ENCODE measurements around the gene DCK. TPM values are rescaled to one million over a fixed set of nuclear protein-coding genes. Genes with fewer than 3 reads are reported as not detected.

DCK gene
- polyA plus RNA-seq, 3 donors = 13.3 to 56.6 (median 47.3) TPM

GRCh38 chr4:71070015-71070414 is 76.6 kb downstream of the DCK start:
- WGBS (ENCODE audit: insufficient coverage) = no CpG with 5 or more reads among the region's 1 CpG
- H3K79me2 ChIP-seq (ENCODE audit: insufficient read depth, low read length) = no peaks in the 10 kb centered on the region
- no peaks in the 10 kb centered on the region for H3K27me3 ChIP-seq (ENCODE audit: control insufficient read depth in 2 of 2, insufficient read depth in 2 of 2, low read length in 2 of 2)
- no peaks in the 10 kb centered on the region for H3K4me1 ChIP-seq (ENCODE audit: control insufficient read depth in 1 of 2, insufficient read depth in 2 of 2, low read length in 2 of 2)
- H3K36me3 ChIP-seq (replicated peaks in 1 of 2; ENCODE audit: control insufficient read depth in 1 of 2, insufficient read depth in 2 of 2, low read length in 2 of 2) = no peaks in the 10 kb centered on the region
- peaks cover 7% of the 10 kb centered on the region for H3K4me1 Mint-ChIP-seq
- no peaks in the 10 kb centered on the region for H3K36me3 Mint-ChIP-seq
- H3K4me3 Mint-ChIP-seq = no peak overlapping the region
- no peaks in the 10 kb centered on the region for H4K20me1 ChIP-seq (ENCODE audit: insufficient read depth, low read length)
- DNase-seq = no peak
- H3K4me3 ChIP-seq (replicated peaks in 1 of 3; ENCODE audit: low read depth in 2 of 3, low read length in 3 of 3) = no peak overlapping the region
- no peak overlapping the region for H3K27ac ChIP-seq (ENCODE audit: low read depth in 1 of 2, low read length in 2 of 2)
- peaks cover 0 to 2% (median 0%) of the 10 kb centered on the region in 7 donors for H3K9me3 Mint-ChIP-seq
- peaks cover 3 to 6% (median 6%) of the 10 kb centered on the region in 3 donors for H3K27me3 Mint-ChIP-seq (ENCODE audit: low read depth in 3 of 3)
- intact Hi-C loops (cut with micrococcal nuclease) = no loop called here
- no peaks in the 10 kb centered on the region for H3K9me3 ChIP-seq (replicated peaks in 1 of 2; ENCODE audit: control insufficient read depth in 1 of 2, insufficient read depth in 1 of 2, low read length in 2 of 2)
- no peak overlapping the region for H2AFZ ChIP-seq (ENCODE audit: insufficient read depth, low read depth, low read length, poor library complexity, severe bottlenecking)
- TF ChIP-seq, protein P1, sequence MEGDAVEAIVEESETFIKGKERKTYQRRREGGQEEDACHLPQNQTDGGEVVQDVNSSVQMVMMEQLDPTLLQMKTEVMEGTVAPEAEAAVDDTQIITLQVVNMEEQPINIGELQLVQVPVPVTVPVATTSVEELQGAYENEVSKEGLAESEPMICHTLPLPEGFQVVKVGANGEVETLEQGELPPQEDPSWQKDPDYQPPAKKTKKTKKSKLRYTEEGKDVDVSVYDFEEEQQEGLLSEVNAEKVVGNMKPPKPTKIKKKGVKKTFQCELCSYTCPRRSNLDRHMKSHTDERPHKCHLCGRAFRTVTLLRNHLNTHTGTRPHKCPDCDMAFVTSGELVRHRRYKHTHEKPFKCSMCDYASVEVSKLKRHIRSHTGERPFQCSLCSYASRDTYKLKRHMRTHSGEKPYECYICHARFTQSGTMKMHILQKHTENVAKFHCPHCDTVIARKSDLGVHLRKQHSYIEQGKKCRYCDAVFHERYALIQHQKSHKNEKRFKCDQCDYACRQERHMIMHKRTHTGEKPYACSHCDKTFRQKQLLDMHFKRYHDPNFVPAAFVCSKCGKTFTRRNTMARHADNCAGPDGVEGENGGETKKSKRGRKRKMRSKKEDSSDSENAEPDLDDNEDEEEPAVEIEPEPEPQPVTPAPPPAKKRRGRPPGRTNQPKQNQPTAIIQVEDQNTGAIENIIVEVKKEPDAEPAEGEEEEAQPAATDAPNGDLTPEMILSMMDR (IDR thresholded peaks at IDR 0.05) = no peak
- H3K27ac Mint-ChIP-seq = no peak overlapping the region
- H3K9ac ChIP-seq (ENCODE audit: insufficient read depth, low read length, poor library complexity, severe bottlenecking) = no peak overlapping the region
- no peak overlapping the region for H3K4me2 ChIP-seq (replicated peaks; ENCODE audit: extremely low read depth, low read length, poor library complexity, severe bottlenecking)

DNA sequence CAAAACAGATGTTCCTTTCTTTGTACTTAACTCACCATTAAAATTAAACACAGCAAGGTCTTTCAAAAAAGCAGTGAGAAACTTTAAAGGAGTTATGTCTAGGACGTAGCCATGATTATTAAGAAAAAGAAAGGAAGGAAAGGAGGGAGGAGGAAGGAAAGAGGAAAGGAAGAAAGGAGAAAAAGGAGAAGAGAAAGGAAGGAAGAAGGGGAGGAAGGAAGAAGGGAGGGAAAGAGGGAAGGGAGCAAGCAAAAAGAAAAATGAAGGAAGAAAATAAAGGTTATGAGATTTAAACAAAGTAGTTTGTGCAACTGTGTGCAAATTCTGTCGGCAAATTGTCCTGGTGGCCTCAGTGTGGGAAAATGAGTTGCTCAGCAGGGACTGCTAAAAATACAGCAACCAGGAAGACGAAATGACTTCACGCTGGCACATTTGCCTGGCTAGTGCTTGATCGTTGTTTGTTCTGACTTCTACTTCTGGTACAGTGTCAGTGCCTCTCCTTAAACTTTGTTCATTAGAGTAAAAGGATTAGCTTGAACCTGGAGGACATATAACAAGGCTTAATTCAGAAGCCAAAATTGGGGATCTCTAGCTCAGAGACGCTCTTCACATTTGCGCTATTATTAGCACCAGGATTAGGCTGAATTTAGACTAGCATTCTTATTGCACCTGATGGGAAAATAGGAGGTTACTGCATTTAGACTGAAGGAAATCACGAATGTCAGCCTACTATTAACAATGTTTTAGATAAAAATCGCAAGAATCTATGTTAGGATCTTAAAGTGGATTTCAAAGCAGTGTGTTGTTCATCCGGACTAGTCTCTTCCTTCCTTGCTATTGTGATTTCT is 81.2 kb downstream of the DCK start:
- Histone ChIP-seq H3K27me3 (ENCODE audit: control insufficient read depth in 2 of 2, insufficient read depth in 2 of 2, low read length in 2 of 2) (no peaks in the 10 kb centered on the region), H3K36me3 (replicated peaks in 1 of 2; ENCODE audit: control insufficient read depth in 1 of 2, insufficient read depth in 2 of 2, low read length in 2 of 2) (no peaks in the 10 kb centered on the region), H3K4me1 (ENCODE audit: control insufficient read depth in 1 of 2, insufficient read depth in 2 of 2, low read length in 2 of 2) (no peaks in the 10 kb centered on the region), H3K27ac (ENCODE audit: low read depth in 1 of 2, low read length in 2 of 2) (no peak overlapping the region), H3K79me2 (ENCODE audit: insufficient read depth, low read length) (no peaks in the 10 kb centered on the region), H2AFZ (ENCODE audit: insufficient read depth, low read depth, low read length, poor library complexity, severe bottlenecking) (no peak overlapping the region), H3K4me3 (replicated peaks in 1 of 3; ENCODE audit: low read depth in 2 of 3, low read length in 3 of 3) (no peak overlapping the region), H3K9ac (ENCODE audit: insufficient read depth, low read length, poor library complexity, severe bottlenecking) (no peak overlapping the region), H3K9me3 (replicated peaks in 1 of 2; ENCODE audit: control insufficient read depth in 1 of 2, insufficient read depth in 1 of 2, low read length in 2 of 2) (no peaks in the 10 kb centered on the region), H3K4me2 (replicated peaks; ENCODE audit: extremely low read depth, low read length, poor library complexity, severe bottlenecking) (no peak overlapping the region), H4K20me1 (ENCODE audit: insufficient read depth, low read length) (no peaks in the 10 kb centered on the region)
- WGBS (ENCODE audit: insufficient coverage) = 32% methylated on average over 4 of the region's 10 CpGs
- Mint-ChIP-seq H3K9me3 (no peaks in the 10 kb centered on the region), H3K27ac (no peak overlapping the region), H3K4me3 (no peak overlapping the region), H3K4me1 (peaks cover 3% of the 10 kb centered on the region), H3K36me3 (no peaks in the 10 kb centered on the region), H3K27me3 (ENCODE audit: low read depth in 3 of 3) (peaks cover 5 to 13% (median 12%) of the 10 kb centered on the region in 3 donors)
- TF ChIP-seq, protein P1 (IDR thresholded peaks at IDR 0.05) = no peak
- DNase-seq = no peak
- intact Hi-C loops (cut with micrococcal nuclease) = no loop called here

Other genes with a start within 250 kb of the DCK start
- gene GRSF1, start 153.8 kb upstream of the DCK start, polyA plus RNA-seq = 10 to 100 TPM; 29.1 to 95.9 (median 93.6) TPM
- 10 to 100 TPM in 1 of 3 donors, 1 to 10 TPM in 2; 3.9 to 10.7 (median 7.0) TPM for gene MOB1B, start 91.3 kb upstream of the DCK start, polyA plus RNA-seq